Measurements from ENCODE around the gene TTLL11.

DNA sequence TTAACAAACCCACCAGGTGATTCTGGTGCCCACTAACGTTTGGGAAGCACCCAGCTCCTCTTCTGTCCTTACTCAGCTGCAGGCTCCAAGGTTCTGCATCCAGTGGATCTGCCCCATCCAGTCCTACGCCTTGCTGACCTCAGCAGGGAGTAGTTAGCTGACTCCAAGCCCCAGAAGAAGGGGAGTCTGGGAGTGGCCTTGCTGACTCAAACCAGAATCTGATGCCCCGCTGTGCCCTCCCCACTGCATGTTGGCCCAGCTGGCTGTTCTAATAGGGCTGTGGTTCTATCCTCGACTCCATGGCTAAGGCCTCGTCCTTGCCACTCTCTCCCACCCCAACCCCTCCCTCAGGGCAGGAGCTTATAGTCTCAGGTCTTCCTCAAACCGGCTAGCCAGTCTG, 136.3 kb downstream of the TTLL11 start:
- TF ChIP-seq CTCF (IDR thresholded peaks at IDR 0.05; ENCODE audit: low read depth, low read length, missing input control), result no peak
- no peak for TF ChIP-seq MAX (IDR thresholded peaks at IDR 0.05)
- no peak for TF ChIP-seq RAD21 (IDR thresholded peaks at IDR 0.05)
- TF ChIP-seq REST (IDR thresholded peaks at IDR 0.05), result no peak
- TF ChIP-seq TAF1 (conservative IDR thresholded peaks at IDR 0.05), result no peak
- TF ChIP-seq RXRA (IDR thresholded peaks at IDR 0.05), result no peak
- TF ChIP-seq GABPA (IDR thresholded peaks at IDR 0.05 in 1 of 2, conservative IDR thresholded peaks at IDR 0.05 in 1 of 2), result no peak
- TF ChIP-seq SP1 (IDR thresholded peaks at IDR 0.05), result no peak
- TF ChIP-seq JUND (IDR thresholded peaks at IDR 0.05), result no peak
- TF ChIP-seq ATF3 (IDR thresholded peaks at IDR 0.05), result no peak
